Measurements from ENCODE around the gene RNF166. TPM values are rescaled to one million over a fixed set of nuclear protein-coding genes. Genes with fewer than 3 reads are reported as not detected.

The RNF166 gene
- total and polyA plus RNA-seq, 2 of the 13 experiments (the other 11 are each of a cell fraction or from before 2014, with no cell fraction given): 21.4 to 23.0 TPM

DNA sequence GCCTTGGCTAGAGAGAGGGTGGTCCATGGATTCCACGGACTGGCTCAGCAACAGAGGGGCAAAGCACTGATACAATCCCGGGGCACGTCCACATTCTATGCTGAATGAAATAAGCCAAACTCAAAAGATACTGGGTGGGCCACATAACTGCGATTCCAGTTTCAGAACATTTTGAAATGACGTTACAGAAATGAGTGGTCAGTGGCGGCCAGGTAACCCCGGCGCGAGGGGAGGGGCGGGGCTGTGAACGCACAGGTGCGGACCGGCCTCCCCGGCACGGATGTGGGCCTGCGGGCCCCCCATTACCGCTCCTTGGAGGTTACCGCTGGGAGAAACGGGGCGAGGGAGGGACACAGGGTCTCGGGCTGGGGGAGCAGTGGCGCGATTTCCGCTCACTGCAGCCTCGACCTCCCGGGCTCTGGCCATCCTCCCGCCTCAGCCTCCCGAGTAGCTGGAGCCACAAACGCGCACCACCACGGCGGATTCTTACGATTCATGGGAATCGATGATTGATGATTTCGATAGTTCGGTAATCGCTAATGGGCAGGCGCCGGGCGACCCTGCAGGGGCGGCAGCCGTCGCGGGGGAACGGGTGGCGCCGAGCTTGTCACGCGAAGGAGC is 43.9 kb downstream of the RNF166 start:
- peak overlapping the region; percentile 91 for H3K9ac ChIP-seq (ENCODE audit: insufficient read depth, low read depth, low read length)
- under 1% methylated on average over 26 of the region's 49 CpGs for WGBS (ENCODE audit: low lambda C conversion rate)
- POLR2A ChIA-PET: interaction anchor here (0.8 to 2.6 kb wide), 13 partner anchors 8 to 122 kb away, joined by 3 to 51 read pairs (median 4); partner anchors contain the start of genes CYBA and ZC3H18
- DNase-seq (ENCODE audit: low spot score): no peak
- peaks cover 7 to 29% of the 10 kb centered on the region in 2 experiments for H3K36me3 ChIP-seq (replicated peaks in 1 of 2; ENCODE audit: control insufficient read depth in 1 of 2, insufficient read depth in 2 of 2, low read length in 2 of 2)
- CTCF ChIA-PET (ENCODE audit: low intra/inter-chr PET ratio, low total read pairs): no interaction called here
- BruUV-seq (replicated peaks): TSS peak; percentile 76
- no peaks in the 10 kb centered on the region for H3K27me3 ChIP-seq (ENCODE audit: control insufficient read depth in 1 of 2, insufficient read depth in 2 of 2, low read length in 2 of 2)
- H3K4me2 ChIP-seq (ENCODE audit: low read depth, low read length): peak overlapping the region; percentile 82
- peaks cover 44% of the 10 kb centered on the region for H3K4me1 ChIP-seq (ENCODE audit: insufficient read depth, low read length)
- H3K4me3 ChIP-seq (replicated peaks in 1 of 3; ENCODE audit: insufficient read depth in 1 of 3, low read depth in 2 of 3, low read length in 3 of 3): peak overlapping the region; percentile 81 to 95 (median 91)
- ATAC-seq: peak; percentile 1; the same call in 2 of the 3 replicates
- peaks cover 42% of the 10 kb centered on the region for H4K20me1 ChIP-seq (ENCODE audit: insufficient read depth, low read length)
- peak overlapping the region; percentile 72 for H3K27ac ChIP-seq (ENCODE audit: extremely low read length, insufficient read depth, low read length)
- FAIRE-seq: no peak
- intact Hi-C loops (cut with micrococcal nuclease; ENCODE audit: unreplicated experiment) (loop anchor here (2.0 kb wide), 1 partner anchor 38 kb away; no protein-coding TSS in a partner anchor), in situ Hi-C loops (cut with HindIII; ENCODE audit: extremely low pct_ligation_motif_present, low pct_unique_long_range_greater_than_20kb) (no loop called here)
- H2AFZ ChIP-seq (ENCODE audit: low read length): no peak overlapping the region
- no peaks in the 10 kb centered on the region for H3K9me3 ChIP-seq (ENCODE audit: low read length)
- peaks cover 82% of the 10 kb centered on the region for H3K79me2 ChIP-seq (ENCODE audit: insufficient read depth, low read length)
- TF ChIP-seq ZFP36L2 (CRISPR knock-in tag; IDR thresholded peaks at IDR 0.05): no peak
- 0 out of 2 replicates have a peak, but pooled peaks have one; percentile 34 for TF ChIP-seq ZNF746 (CRISPR knock-in tag; IDR thresholded peaks at IDR 0.05)
- TF ChIP-seq HMGXB3 (CRISPR knock-in tag; IDR thresholded peaks at IDR 0.05; ENCODE audit: borderline replicate concordance): no peak
- TF ChIP-seq SRSF1 (optimal IDR thresholded peaks at IDR 0.05; ENCODE audit: low read depth, low read length): peak; percentile 13
- peak; percentile 91; the same call in 1 of the 2 replicates for TF ChIP-seq ZNF329 (CRISPR knock-in tag; IDR thresholded peaks at IDR 0.05; ENCODE audit: low read depth)
- TF ChIP-seq ZNF292 (CRISPR knock-in tag; IDR thresholded peaks at IDR 0.05; ENCODE audit: borderline replicate concordance, low read depth): no peak
- TF ChIP-seq ZNF670 (CRISPR knock-in tag; IDR thresholded peaks at IDR 0.05; ENCODE audit: borderline replicate concordance): 0 out of 2 replicates have a peak, but pooled peaks have one; percentile 11
- TF ChIP-seq SNAI1 (CRISPR knock-in tag; IDR thresholded peaks at IDR 0.05; ENCODE audit: borderline replicate concordance): no peak
- TF ChIP-seq ZBTB38 (CRISPR knock-in tag; IDR thresholded peaks at IDR 0.05): peak; percentile 14; the same call in 1 of the 2 replicates
- TF ChIP-seq ZNF354B (CRISPR knock-in tag; IDR thresholded peaks at IDR 0.05): no peak
- no peak for TF ChIP-seq ZNF570 (CRISPR knock-in tag; IDR thresholded peaks at IDR 0.05; ENCODE audit: borderline replicate concordance)
- TF ChIP-seq NRL (CRISPR knock-in tag; IDR thresholded peaks at IDR 0.05; ENCODE audit: borderline replicate concordance): peak; percentile 88; the same call in 1 of the 2 replicates
- no peak for TF ChIP-seq BCLAF1 (IDR thresholded peaks at IDR 0.05)
- TF ChIP-seq KLF13 (CRISPR knock-in tag; IDR thresholded peaks at IDR 0.05): 0 out of 2 replicates have a peak, but pooled peaks have one; percentile 29
- TF ChIP-seq PCBP1 (IDR thresholded peaks at IDR 0.05; ENCODE audit: borderline replicate concordance, low read depth, low read length): 0 out of 2 replicates have a peak, but pooled peaks have one; percentile 36
